Uterus (tissue), 2 donors: ENCODE results near the gene TSPAN3.

ENCODE experiments used
- CTCF ChIP-seq, 4 experiments: fragments of 200-600 bp in 2 of 4; fragments of 450-650 bp in 2 of 4; sonication (generic) in 2 of 4; IDR thresholded peaks; one replicate each; pipeline ENCODE4 v1.5.1; 2016 to 2019; ENCODE audit warnings: antibody characterized with exemption in 4 of 4, mild to moderate bottlenecking in 2 of 4, moderate library complexity in 1 of 4
- POLR2A ChIP-seq, 2 donors: fragments of 450-650 bp; IDR thresholded peaks; one replicate each; pipeline ENCODE4 v1.6.1; 2016; ENCODE audit warnings: antibody characterized with exemption in 2 of 2, mild to moderate bottlenecking in 1 of 2, moderate library complexity in 1 of 2

- peak; percentile 60 to 78 (median 70) for TF ChIP-seq CTCF (IDR thresholded peaks at IDR 0.05)
- no peak for TF ChIP-seq POLR2A (IDR thresholded peaks at IDR 0.05)
These were observed 48.0 kb upstream of the TSPAN3 start for GRCh38 chr15:77118882-77119321.
